Liver (tissue), 9 donors: ENCODE measurements around the gene COL21A1. TPM values are rescaled to one million over a fixed set of nuclear protein-coding genes. Genes with fewer than 3 reads are reported as not detected.

Experiments used
- DNase-seq: peaks from one replicate; pipeline ENCODE4 v3.0.0-alpha.2; 2017; ENCODE audit warnings: low spot score
- H3K27ac ChIP-seq, 2 donors: one replicate each; pipeline ENCODE4 v1.7.0; 2013; ENCODE audit warnings: inconsistent platforms in 2 of 2, low read length in 2 of 2, control low read depth in 1 of 2, low read depth in 1 of 2, mild to moderate bottlenecking in 1 of 2
- H3K27me3 ChIP-seq, 4 donors: one replicate each; pipeline versions ENCODE4 v1.6.1 to v1.7.0; 2013; ENCODE audit warnings: low read length in 3 of 4, inconsistent platforms in 1 of 4, mild to moderate bottlenecking in 1 of 4, moderate library complexity in 1 of 4; ENCODE audit not compliant: control insufficient read depth in 4 of 4, insufficient read depth in 4 of 4
- H3K36me3 ChIP-seq, 4 donors: one replicate each; pipeline versions ENCODE4 v1.6.1 to v1.7.0; 2013; ENCODE audit warnings: low read length in 3 of 4, mild to moderate bottlenecking in 3 of 4, low read depth in 1 of 4, moderate library complexity in 1 of 4; ENCODE audit not compliant: control insufficient read depth in 4 of 4, insufficient read depth in 3 of 4
- H3K4me1 ChIP-seq, 4 donors: one replicate each; pipeline versions ENCODE4 v1.6.1 to v1.7.0; 2013; ENCODE audit warnings: low read length in 3 of 4, mild to moderate bottlenecking in 3 of 4, moderate library complexity in 1 of 4; ENCODE audit not compliant: control insufficient read depth in 4 of 4, insufficient read depth in 4 of 4
- H3K4me3 ChIP-seq, 3 donors: one replicate each; pipeline versions ENCODE4 v1.6.1 to v1.7.0; 2013; ENCODE audit warnings: low read length in 3 of 3, control low read depth in 1 of 3, low read depth in 1 of 3, mild to moderate bottlenecking in 1 of 3
- H3K9ac ChIP-seq, 2 donors: one replicate each; pipeline ENCODE4 v1.7.0; 2013; ENCODE audit warnings: low read length in 2 of 2, mild to moderate bottlenecking in 2 of 2, moderate library complexity in 2 of 2, control low read depth in 1 of 2, low read depth in 1 of 2
- H3K9me3 ChIP-seq, 4 donors: one replicate each; pipeline versions ENCODE4 v1.6.1 to v1.7.0; 2013; ENCODE audit warnings: low read length in 3 of 4; ENCODE audit not compliant: control insufficient read depth in 4 of 4
- EGR1 ChIP-seq, 2 donors: IDR thresholded peaks; 2 replicates each; pipeline ENCODE4 v1.6.1; 2016 to 2018; ENCODE audit warnings: antibody characterized with exemption in 2 of 2, low read depth in 2 of 2
- GABPA ChIP-seq, 2 donors: IDR thresholded peaks in 1 of 2; conservative IDR thresholded peaks in 1 of 2; 2 replicates each; pipeline ENCODE4 v1.6.1; 2016; ENCODE audit warnings: antibody characterized with exemption in 2 of 2, mild to moderate bottlenecking in 1 of 2, moderate library complexity in 1 of 2
- HNF4A ChIP-seq, 2 donors: conservative IDR thresholded peaks; 2 replicates each; pipeline ENCODE4 v1.6.1; 2016; ENCODE audit warnings: antibody characterized with exemption in 2 of 2, mild to moderate bottlenecking in 2 of 2
- HNF4G ChIP-seq: IDR thresholded peaks from 2 replicates; pipeline ENCODE4 v1.6.1; 2016; ENCODE audit warnings: antibody characterized with exemption
- JUND ChIP-seq, 2 donors: IDR thresholded peaks; 2 replicates each; pipeline ENCODE4 v1.6.1; 2016; ENCODE audit warnings: antibody characterized with exemption in 2 of 2
- NR2F2 ChIP-seq: IDR thresholded peaks from 2 replicates; pipeline ENCODE4 v1.6.1; 2016; ENCODE audit warnings: antibody characterized with exemption
- RAD21 ChIP-seq, 2 donors: IDR thresholded peaks; 2 replicates each; pipeline ENCODE4 v1.6.1; 2016; ENCODE audit warnings: antibody characterized with exemption in 2 of 2, mild to moderate bottlenecking in 2 of 2
- TAF1 ChIP-seq: conservative IDR thresholded peaks from 2 replicates; pipeline ENCODE4 v1.6.1; 2016; ENCODE audit warnings: antibody characterized with exemption, mild to moderate bottlenecking
- YY1 ChIP-seq: IDR thresholded peaks from 2 replicates; pipeline ENCODE4 v1.6.1; 2016; ENCODE audit warnings: antibody characterized with exemption, mild to moderate bottlenecking
- WGBS: extraction: QIAGEN DNeasy Blood & Tissue Kit; methylation state at CpG from one replicate; pipeline ENCODE4 v1.1.7; 2013; 5-methylcytosine and 5-hydroxymethylcytosine counted together
- polyA plus RNA-seq, 2 donors: library from polyadenylated mRNA; stranded (reverse) in 1 of 2; unstranded in 1 of 2; fragments of 200-250 nt in 1 of 2; fragments of >200 nt in 1 of 2; fragmentation: Nextera tagmentation in 1 of 2; extraction: Ambion mirVana in 1 of 2; gene quantifications; one replicate each; pipeline versions ENCODE4 v1.2.1 to v1.2.3, GENCODE V29; 2013 to 2015
- total RNA-seq, 2 donors: library from RNA; depleted of rRNA; stranded (reverse); fragments of >200 nt; gene quantifications; one replicate each; pipeline ENCODE4 v1.2.3, GENCODE V29; 2014
- TF ChIP-seq, protein P1 (sequence below): IDR thresholded peaks from 2 replicates; pipeline ENCODE4 v1.6.1; 2016; ENCODE audit warnings: antibody characterized with exemption
- TF ChIP-seq, protein P2 (sequence below): IDR thresholded peaks from 2 replicates; pipeline ENCODE4 v1.6.1; 2016; ENCODE audit warnings: antibody characterized with exemption, mild to moderate bottlenecking
- TF ChIP-seq, protein P3 (sequence below): fragments of 150-350 bp; IDR thresholded peaks from 2 replicates; pipeline ENCODE4 v1.5.1; 2017; ENCODE audit warnings: improper control_type of control experiment, low read depth, low read length; ENCODE audit not compliant: missing input control
- TF ChIP-seq, protein P4 (sequence below): IDR thresholded peaks from 2 replicates; pipeline ENCODE4 v1.6.1; 2016; ENCODE audit warnings: antibody characterized with exemption
- donor health status: healthy.
- donor health status: healthy.
- donor health status: healthy.
- donor health status: healthy.
- donor health status: healthy.

Gene COL21A1
- total and polyA plus RNA-seq, 4 donors: 0.48 to 1.3 (median 0.52) TPM

GRCh38 chr6:56160489-56160888, 86.9 kb downstream of the COL21A1 start:
- no peak overlapping the region for H3K27ac ChIP-seq
- WGBS: 66% methylated on average over 2 of the region's 2 CpGs

GRCh38 chr6:56158571-56158970, 88.8 kb downstream of the COL21A1 start:
- Histone ChIP-seq H3K27me3 (no peaks in the 10 kb centered on the region), H3K36me3 (no peaks in the 10 kb centered on the region), H3K4me3 (no peak overlapping the region), H3K4me1 (no peaks in the 10 kb centered on the region), H3K27ac (no peak overlapping the region), H3K9ac (no peak overlapping the region), H3K9me3 (peaks cover 0 to 10% (median under 1%) of the 10 kb centered on the region in 4 donors)
- DNase-seq: no peak
- TF ChIP-seq, protein P1, sequence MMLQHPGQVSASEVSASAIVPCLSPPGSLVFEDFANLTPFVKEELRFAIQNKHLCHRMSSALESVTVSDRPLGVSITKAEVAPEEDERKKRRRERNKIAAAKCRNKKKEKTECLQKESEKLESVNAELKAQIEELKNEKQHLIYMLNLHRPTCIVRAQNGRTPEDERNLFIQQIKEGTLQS: no peak
- TF ChIP-seq YY1: no peak
- no peak for TF ChIP-seq HNF4A (conservative IDR thresholded peaks at IDR 0.05)
- 87% methylated on average over 2 of the region's 2 CpGs for WGBS

More at GRCh38 chr6:56160489-56160888, 86.9 kb downstream of the COL21A1 start:
- TF ChIP-seq GABPA (IDR thresholded peaks at IDR 0.05 in 1 of 2, conservative IDR thresholded peaks at IDR 0.05 in 1 of 2): no peak
- TF ChIP-seq HNF4A (conservative IDR thresholded peaks at IDR 0.05): no peak
- no peak for TF ChIP-seq JUND (IDR thresholded peaks at IDR 0.05)
- TF ChIP-seq, protein P2, sequence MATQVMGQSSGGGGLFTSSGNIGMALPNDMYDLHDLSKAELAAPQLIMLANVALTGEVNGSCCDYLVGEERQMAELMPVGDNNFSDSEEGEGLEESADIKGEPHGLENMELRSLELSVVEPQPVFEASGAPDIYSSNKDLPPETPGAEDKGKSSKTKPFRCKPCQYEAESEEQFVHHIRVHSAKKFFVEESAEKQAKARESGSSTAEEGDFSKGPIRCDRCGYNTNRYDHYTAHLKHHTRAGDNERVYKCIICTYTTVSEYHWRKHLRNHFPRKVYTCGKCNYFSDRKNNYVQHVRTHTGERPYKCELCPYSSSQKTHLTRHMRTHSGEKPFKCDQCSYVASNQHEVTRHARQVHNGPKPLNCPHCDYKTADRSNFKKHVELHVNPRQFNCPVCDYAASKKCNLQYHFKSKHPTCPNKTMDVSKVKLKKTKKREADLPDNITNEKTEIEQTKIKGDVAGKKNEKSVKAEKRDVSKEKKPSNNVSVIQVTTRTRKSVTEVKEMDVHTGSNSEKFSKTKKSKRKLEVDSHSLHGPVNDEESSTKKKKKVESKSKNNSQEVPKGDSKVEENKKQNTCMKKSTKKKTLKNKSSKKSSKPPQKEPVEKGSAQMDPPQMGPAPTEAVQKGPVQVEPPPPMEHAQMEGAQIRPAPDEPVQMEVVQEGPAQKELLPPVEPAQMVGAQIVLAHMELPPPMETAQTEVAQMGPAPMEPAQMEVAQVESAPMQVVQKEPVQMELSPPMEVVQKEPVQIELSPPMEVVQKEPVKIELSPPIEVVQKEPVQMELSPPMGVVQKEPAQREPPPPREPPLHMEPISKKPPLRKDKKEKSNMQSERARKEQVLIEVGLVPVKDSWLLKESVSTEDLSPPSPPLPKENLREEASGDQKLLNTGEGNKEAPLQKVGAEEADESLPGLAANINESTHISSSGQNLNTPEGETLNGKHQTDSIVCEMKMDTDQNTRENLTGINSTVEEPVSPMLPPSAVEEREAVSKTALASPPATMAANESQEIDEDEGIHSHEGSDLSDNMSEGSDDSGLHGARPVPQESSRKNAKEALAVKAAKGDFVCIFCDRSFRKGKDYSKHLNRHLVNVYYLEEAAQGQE: no peak
- TF ChIP-seq, protein P3, sequence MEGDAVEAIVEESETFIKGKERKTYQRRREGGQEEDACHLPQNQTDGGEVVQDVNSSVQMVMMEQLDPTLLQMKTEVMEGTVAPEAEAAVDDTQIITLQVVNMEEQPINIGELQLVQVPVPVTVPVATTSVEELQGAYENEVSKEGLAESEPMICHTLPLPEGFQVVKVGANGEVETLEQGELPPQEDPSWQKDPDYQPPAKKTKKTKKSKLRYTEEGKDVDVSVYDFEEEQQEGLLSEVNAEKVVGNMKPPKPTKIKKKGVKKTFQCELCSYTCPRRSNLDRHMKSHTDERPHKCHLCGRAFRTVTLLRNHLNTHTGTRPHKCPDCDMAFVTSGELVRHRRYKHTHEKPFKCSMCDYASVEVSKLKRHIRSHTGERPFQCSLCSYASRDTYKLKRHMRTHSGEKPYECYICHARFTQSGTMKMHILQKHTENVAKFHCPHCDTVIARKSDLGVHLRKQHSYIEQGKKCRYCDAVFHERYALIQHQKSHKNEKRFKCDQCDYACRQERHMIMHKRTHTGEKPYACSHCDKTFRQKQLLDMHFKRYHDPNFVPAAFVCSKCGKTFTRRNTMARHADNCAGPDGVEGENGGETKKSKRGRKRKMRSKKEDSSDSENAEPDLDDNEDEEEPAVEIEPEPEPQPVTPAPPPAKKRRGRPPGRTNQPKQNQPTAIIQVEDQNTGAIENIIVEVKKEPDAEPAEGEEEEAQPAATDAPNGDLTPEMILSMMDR: no peak
- TF ChIP-seq RAD21 (IDR thresholded peaks at IDR 0.05): no peak
- no peak for TF ChIP-seq NR2F2
- no peak for TF ChIP-seq YY1
- TF ChIP-seq, protein P4, sequence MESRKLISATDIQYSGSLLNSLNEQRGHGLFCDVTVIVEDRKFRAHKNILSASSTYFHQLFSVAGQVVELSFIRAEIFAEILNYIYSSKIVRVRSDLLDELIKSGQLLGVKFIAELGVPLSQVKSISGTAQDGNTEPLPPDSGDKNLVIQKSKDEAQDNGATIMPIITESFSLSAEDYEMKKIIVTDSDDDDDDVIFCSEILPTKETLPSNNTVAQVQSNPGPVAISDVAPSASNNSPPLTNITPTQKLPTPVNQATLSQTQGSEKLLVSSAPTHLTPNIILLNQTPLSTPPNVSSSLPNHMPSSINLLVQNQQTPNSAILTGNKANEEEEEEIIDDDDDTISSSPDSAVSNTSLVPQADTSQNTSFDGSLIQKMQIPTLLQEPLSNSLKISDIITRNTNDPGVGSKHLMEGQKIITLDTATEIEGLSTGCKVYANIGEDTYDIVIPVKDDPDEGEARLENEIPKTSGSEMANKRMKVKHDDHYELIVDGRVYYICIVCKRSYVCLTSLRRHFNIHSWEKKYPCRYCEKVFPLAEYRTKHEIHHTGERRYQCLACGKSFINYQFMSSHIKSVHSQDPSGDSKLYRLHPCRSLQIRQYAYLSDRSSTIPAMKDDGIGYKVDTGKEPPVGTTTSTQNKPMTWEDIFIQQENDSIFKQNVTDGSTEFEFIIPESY: no peak
- TF ChIP-seq, protein P1: no peak
- TF ChIP-seq HNF4G: no peak
- no peak for TF ChIP-seq EGR1 (IDR thresholded peaks at IDR 0.05; ENCODE audit: low read depth in 2 of 2)
- no peak for TF ChIP-seq TAF1
- H3K9me3 ChIP-seq: no peaks in the 10 kb centered on the region
- no peak for DNase-seq
- H3K9ac ChIP-seq: no peak overlapping the region
- no peaks in the 10 kb centered on the region for H3K36me3 ChIP-seq
- H3K4me3 ChIP-seq: no peak overlapping the region
- no peaks in the 10 kb centered on the region for H3K27me3 ChIP-seq
- H3K4me1 ChIP-seq: no peaks in the 10 kb centered on the region
